ENCODE data around the gene SLCO2B1. TPM values are rescaled to one million over a fixed set of nuclear protein-coding genes. Genes with fewer than 3 reads are reported as not detected.

SLCO2B1 gene
- total RNA-seq, 1 donor from 2014 or later: 403 TPM

DNA sequence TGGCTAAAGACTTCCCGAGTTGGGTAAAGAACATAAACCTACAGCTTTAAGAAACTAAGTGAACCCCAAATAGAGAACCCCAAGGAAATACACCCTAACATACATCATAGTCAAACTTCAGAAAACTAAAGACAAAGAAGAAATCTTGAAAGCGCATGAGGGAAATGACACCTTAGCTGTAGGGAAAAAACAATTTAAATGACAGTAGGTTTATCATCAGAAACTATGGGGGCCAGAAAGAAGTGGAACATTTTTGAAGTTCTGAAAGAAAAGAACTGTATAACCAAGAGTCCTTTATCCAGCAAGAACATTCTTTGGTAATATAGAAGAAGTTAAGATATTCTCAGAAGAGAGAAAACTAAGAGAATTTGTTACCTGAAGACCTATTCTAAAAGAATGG lies 38.7 kb upstream of the SLCO2B1 start:
- H3K36me3 ChIP-seq: no peaks in the 10 kb centered on the region
- DNase-seq (ENCODE audit: low spot score in 2 of 2): no peak
- peaks cover 0 to 11% of the 10 kb centered on the region in 2 donors for H3K9me3 ChIP-seq
- intact Hi-C loops (cut with DNase I): no loop called here
- no peaks in the 10 kb centered on the region for H3K4me1 ChIP-seq
- H3K27me3 ChIP-seq: no peaks in the 10 kb centered on the region
- TF ChIP-seq CTCF (IDR thresholded peaks at IDR 0.05): no peak
- H3K27ac ChIP-seq: no peak overlapping the region
- no peak overlapping the region for H3K4me3 ChIP-seq

DNA sequence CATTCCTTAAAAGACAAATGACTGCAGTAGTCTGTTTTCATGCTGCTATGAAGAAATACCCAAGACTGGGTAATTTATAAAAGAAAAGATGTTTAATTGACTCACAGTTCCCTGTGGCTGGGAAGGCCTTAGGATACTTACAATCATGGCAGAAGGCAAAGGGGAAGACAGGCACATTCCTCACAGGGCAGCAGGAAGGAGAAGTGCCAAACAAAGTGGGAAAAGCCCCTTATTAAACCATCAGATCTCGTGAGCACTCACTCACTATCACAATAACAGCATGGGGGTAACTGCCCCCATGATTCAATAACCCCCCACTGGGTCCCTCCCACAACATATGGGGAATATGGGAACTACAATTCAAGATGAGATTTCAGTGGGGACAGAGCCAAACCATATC lies 37.9 kb upstream of the SLCO2B1 start:
- no peak for TF ChIP-seq CTCF (IDR thresholded peaks at IDR 0.05)
- Histone ChIP-seq H3K27ac (no peak overlapping the region), H3K9me3 (peaks cover 0 to 11% of the 10 kb centered on the region in 2 donors), H3K27me3 (no peaks in the 10 kb centered on the region), H3K36me3 (no peaks in the 10 kb centered on the region), H3K4me1 (no peaks in the 10 kb centered on the region), H3K4me3 (no peak overlapping the region)
- intact Hi-C loops (cut with DNase I): no loop called here
- no peak for DNase-seq (ENCODE audit: low spot score in 2 of 2)

- H3K9me3 ChIP-seq: peaks cover 0 to 11% of the 10 kb centered on the region in 2 donors
- TF ChIP-seq CTCF (IDR thresholded peaks at IDR 0.05): no peak
- H3K36me3 ChIP-seq: no peaks in the 10 kb centered on the region
- no peak overlapping the region for H3K27ac ChIP-seq
- no peak for DNase-seq (ENCODE audit: low spot score in 2 of 2)
- no peaks in the 10 kb centered on the region for H3K4me1 ChIP-seq
- no peak overlapping the region for H3K4me3 ChIP-seq
- H3K27me3 ChIP-seq: no peaks in the 10 kb centered on the region
- intact Hi-C loops (cut with DNase I): no loop called here
These were observed 36.4 kb upstream of the SLCO2B1 start for GRCh38 chr11:75114465-75114864.

DNA sequence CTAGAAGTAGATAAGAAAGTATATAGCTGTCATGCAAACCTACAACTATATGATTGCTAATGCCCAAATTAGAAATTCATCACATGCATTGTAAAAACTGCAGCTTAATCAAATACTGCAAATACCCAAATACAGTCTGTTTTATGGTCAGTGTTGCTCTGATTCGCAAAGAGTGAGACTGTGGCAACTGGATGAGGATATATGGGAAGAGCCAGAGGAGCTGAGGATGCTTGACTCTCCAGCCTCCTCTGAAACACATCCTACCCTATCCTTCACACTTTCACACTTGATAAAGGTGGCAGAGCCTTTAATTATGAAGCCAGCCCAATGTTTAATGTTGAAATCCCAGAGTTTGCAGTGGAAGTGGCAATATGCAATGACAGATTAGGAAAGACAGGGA lies 32.3 kb upstream of the SLCO2B1 start:
- Histone ChIP-seq H3K27ac (no peak overlapping the region), H3K4me1 (no peaks in the 10 kb centered on the region), H3K36me3 (no peaks in the 10 kb centered on the region), H3K9me3 (no peaks in the 10 kb centered on the region), H3K27me3 (no peaks in the 10 kb centered on the region), H3K4me3 (no peak overlapping the region)
- no peak for TF ChIP-seq CTCF (IDR thresholded peaks at IDR 0.05)
- no peak for DNase-seq (ENCODE audit: low spot score in 2 of 2)
- intact Hi-C loops (cut with DNase I): no loop called here

- H3K36me3 ChIP-seq: no peaks in the 10 kb centered on the region
- intact Hi-C loops (cut with DNase I): no loop called here
These were observed 24.3 kb upstream of the SLCO2B1 start for GRCh38 chr11:75126564-75126963.

More at GRCh38 chr11:75126564-75126963, 24.3 kb upstream of the SLCO2B1 start:
- H3K4me1 ChIP-seq: no peaks in the 10 kb centered on the region
- no peak for TF ChIP-seq CTCF (IDR thresholded peaks at IDR 0.05)
- no peaks in the 10 kb centered on the region for H3K27me3 ChIP-seq
- no peaks in the 10 kb centered on the region for H3K9me3 ChIP-seq
- H3K27ac ChIP-seq: no peak overlapping the region
- no peak overlapping the region for H3K4me3 ChIP-seq
- no peak for DNase-seq (ENCODE audit: low spot score in 2 of 2)
